GM23248 (cell line): ENCODE results near the gene LENG8. TPM values are rescaled to one million over a fixed set of nuclear protein-coding genes. Genes with fewer than 3 reads are reported as not detected.
A peak's percentile ranks its signal among the peaks of the same experiment; 100 is the strongest.
"Not testable (repeated sequence)": the region's sequence is repeated elsewhere in the genome, so short reads cannot be mapped to it uniquely, and the experiment has no call there.

ENCODE experiments used
- DNase-seq: peaks from one replicate; pipeline ENCODE4 v3.0.0-alpha.2; 2015
- H2AFZ ChIP-seq: fragments of 200-600 bp; sonication (generic); 2 replicates; pipeline ENCODE4 v1.6.1; 2016; ENCODE audit warnings: antibody characterized with exemption
- H3F3A ChIP-seq: fragments of 200-600 bp; sonication (generic); 2 replicates; pipeline ENCODE4 v1.6.1; 2016; ENCODE audit warnings: mild to moderate bottlenecking, antibody characterized with exemption, mixed run types; ENCODE audit not compliant: insufficient read depth
- H3K27ac ChIP-seq: fragments of 200-600 bp; sonication (generic); 2 replicates; pipeline ENCODE4 v1.5.1; 2016; ENCODE audit warnings: mild to moderate bottlenecking
- H3K27me3 ChIP-seq: fragments of 200-600 bp; sonication (generic); replicated peaks from 2 replicates; pipeline ENCODE4 v1.6.1; 2016; ENCODE audit warnings: mild to moderate bottlenecking; ENCODE audit not compliant: insufficient read depth
- H3K36me3 ChIP-seq: fragments of 200-600 bp; sonication (generic); 2 replicates; pipeline ENCODE4 v1.6.1; 2016; ENCODE audit warnings: low read depth, mild to moderate bottlenecking
- H3K4me1 ChIP-seq: fragments of 200-600 bp; sonication (generic); 2 replicates; pipeline ENCODE4 v1.6.1; 2016; ENCODE audit warnings: mild to moderate bottlenecking; ENCODE audit not compliant: insufficient read depth
- H3K4me2 ChIP-seq: fragments of 200-600 bp; sonication (generic); one replicate; pipeline ENCODE4 v1.6.1; 2016; ENCODE audit warnings: mild to moderate bottlenecking; ENCODE audit not compliant: unreplicated experiment
- H3K4me3 ChIP-seq: fragments of 200-600 bp; sonication (generic); 2 replicates; pipeline ENCODE4 v1.5.1; 2016; ENCODE audit warnings: mild to moderate bottlenecking
- H3K79me2 ChIP-seq: fragments of 200-600 bp; sonication (generic); 2 replicates; pipeline ENCODE4 v1.6.1; 2016; ENCODE audit warnings: mild to moderate bottlenecking; ENCODE audit not compliant: insufficient read depth
- H3K9ac ChIP-seq: fragments of 200-600 bp; sonication (generic); 2 replicates; pipeline ENCODE4 v1.6.1; 2016; ENCODE audit warnings: mild to moderate bottlenecking
- H3K9me2 ChIP-seq: fragments of 200-600 bp; sonication (generic); 2 replicates; pipeline ENCODE4 v1.6.1; 2016; ENCODE audit warnings: mixed run types, mild to moderate bottlenecking, moderate library complexity; ENCODE audit not compliant: insufficient read depth
- H3K9me3 ChIP-seq: fragments of 200-600 bp; sonication (generic); one replicate; pipeline ENCODE4 v1.6.1; 2017; ENCODE audit warnings: low read depth
- H4K20me1 ChIP-seq: fragments of 200-600 bp; sonication (generic); 2 replicates; pipeline ENCODE4 v1.6.0; 2016; ENCODE audit not compliant: insufficient read depth
- EZH2 ChIP-seq: fragments of 200-600 bp; sonication (generic); IDR thresholded peaks from 2 replicates; pipeline ENCODE4 v1.6.1; 2018; ENCODE audit warnings: antibody characterized with exemption, mild to moderate bottlenecking; ENCODE audit not compliant: insufficient read depth, poor library complexity, severe bottlenecking
- EZH2phosphoT487 ChIP-seq: fragments of 200-600 bp; sonication (generic); IDR thresholded peaks from 2 replicates; pipeline ENCODE4 v1.6.1; 2018; ENCODE audit warnings: antibody characterized with exemption, moderate library complexity, mild to moderate bottlenecking, low read depth; ENCODE audit not compliant: insufficient read depth
- WGBS, 2 experiments: methylation state at CpG; one replicate each; pipeline ENCODE4 v1.1.6; 2015 to 2017; ENCODE audit warnings: low lambda C conversion rate in 2 of 2, low coverage in 1 of 2; ENCODE audit errors: missing lambda C conversion rate in 2 of 2; 5-methylcytosine and 5-hydroxymethylcytosine counted together
- in situ Hi-C: fragments of 300-500 bp; cut with MboI; formaldehyde crosslinking; loops from 2 replicates; pipeline ENCODE4 v1.15.0; 2020
- polyA plus RNA-seq: library from polyadenylated mRNA; unstranded; fragments of >200 nt; fragmentation: Nextera tagmentation; extraction: Ambion mirVana; gene quantifications from 2 replicates; pipeline ENCODE4 v1.2.1, GENCODE V29; 2016
- total RNA-seq: library from RNA; depleted of rRNA; stranded (reverse); fragments of >200 nt; shearing (Covaris generic); gene quantifications from 2 replicates; pipeline ENCODE4 v1.2.3, GENCODE V29; 2014

The LENG8 gene
- total and polyA plus RNA-seq, 2 experiments from 2014 or later, result 29.2 to 45.5 TPM

DNA sequence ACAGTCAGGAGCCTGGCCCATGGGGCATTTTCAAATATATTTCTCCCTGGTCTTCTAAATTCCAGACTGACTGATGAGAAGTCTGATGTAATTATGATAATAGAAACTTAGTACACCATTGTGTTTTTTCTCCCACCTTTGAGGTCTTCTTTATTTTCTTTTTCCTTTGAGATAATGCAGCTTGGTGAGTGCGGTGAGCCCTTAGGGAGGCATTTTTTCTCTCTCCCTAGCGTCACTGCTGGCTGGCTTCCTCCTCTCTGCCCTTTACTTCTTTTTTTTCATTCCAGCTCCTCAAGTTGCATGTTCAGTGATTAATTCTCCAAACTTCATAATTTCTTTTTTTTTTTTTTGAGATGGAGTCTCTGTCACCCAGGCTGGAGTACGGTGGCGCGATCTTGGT lies 36.9 kb downstream of the LENG8 start:
- 62 to 70% methylated on average over 5 of the region's 5 CpGs for WGBS, 2 experiments
- Histone ChIP-seq H3K79me2 (no peaks in the 10 kb centered on the region), H3K4me2 (no peak overlapping the region), H4K20me1 (no peaks in the 10 kb centered on the region), H3K9me2 (no peaks in the 10 kb centered on the region), H3K27me3 (no peaks in the 10 kb centered on the region), H3K36me3 (no peaks in the 10 kb centered on the region), H3K27ac (no peak overlapping the region), H3K9me3 (no peaks in the 10 kb centered on the region), H3K9ac (no peak overlapping the region), H3K4me1 (no peaks in the 10 kb centered on the region), H3F3A (no peaks in the 10 kb centered on the region), H2AFZ (no peak overlapping the region), H3K4me3 (no peak overlapping the region)
- in situ Hi-C loops, result no loop called here
- TF ChIP-seq EZH2phosphoT487 (no peak), EZH2 (no peak)
- peak; percentile 12 for DNase-seq

DNA sequence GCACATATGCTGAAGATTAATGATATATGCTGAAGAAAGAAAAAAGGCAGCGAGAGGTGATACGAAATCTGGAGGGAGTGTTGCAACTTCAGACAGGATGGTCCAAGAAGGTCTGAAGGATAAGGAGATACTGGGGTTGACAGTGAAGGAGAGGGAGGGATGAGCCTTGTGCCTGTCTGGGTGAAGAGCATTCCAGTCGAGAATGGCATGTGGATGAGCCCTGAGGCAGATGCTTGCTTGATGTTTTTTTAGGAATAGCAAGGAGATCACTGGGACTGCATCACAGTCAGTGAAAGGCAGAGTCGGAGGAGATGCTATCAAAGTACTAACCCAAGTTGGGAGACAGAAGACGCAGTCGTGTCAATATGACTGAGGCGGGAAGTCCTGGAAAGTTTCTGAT lies 40.3 kb downstream of the LENG8 start:
- DNase-seq, result no peak
- Histone ChIP-seq H3K9me3 (no peaks in the 10 kb centered on the region), H3K27ac (no peak overlapping the region), H3K4me3 (no peak overlapping the region), H3K9ac (no peak overlapping the region), H3K9me2 (no peaks in the 10 kb centered on the region), H3K27me3 (no peaks in the 10 kb centered on the region), H3K36me3 (no peaks in the 10 kb centered on the region), H3K79me2 (no peaks in the 10 kb centered on the region), H4K20me1 (no peaks in the 10 kb centered on the region), H3K4me2 (no peak overlapping the region), H3F3A (no peaks in the 10 kb centered on the region), H3K4me1 (no peaks in the 10 kb centered on the region), H2AFZ (no peak overlapping the region)
- in situ Hi-C loops, result no loop called here
- TF ChIP-seq EZH2phosphoT487 (no peak), EZH2 (no peak)
- 39 to 44% methylated on average over 7 of the region's 7 CpGs for WGBS, 2 experiments

DNA sequence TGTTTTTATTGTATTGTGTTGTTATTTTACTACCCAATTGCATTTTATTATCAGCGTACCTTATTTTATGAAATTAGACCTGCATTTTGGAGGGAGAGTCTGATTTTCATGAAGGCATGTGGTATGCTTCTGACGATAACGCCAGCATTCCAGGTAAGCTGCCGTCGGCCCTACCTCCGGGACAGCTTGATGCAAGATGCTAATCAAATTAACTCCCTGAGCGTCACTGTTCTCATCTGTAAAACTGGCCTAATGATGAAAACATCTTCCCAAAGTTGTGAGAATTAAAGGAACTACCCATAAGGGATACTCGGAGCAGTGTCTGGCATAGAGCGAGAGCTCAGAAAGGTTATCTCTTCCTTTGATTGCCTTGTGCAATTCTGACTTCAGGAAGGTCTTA lies 40.8 kb downstream of the LENG8 start:
- WGBS, 2 experiments, result 30 to 34% methylated on average over 9 of the region's 9 CpGs
- Histone ChIP-seq H3F3A (no peaks in the 10 kb centered on the region), H2AFZ (no peak overlapping the region), H3K9me2 (no peaks in the 10 kb centered on the region), H4K20me1 (no peaks in the 10 kb centered on the region), H3K4me2 (no peak overlapping the region), H3K27me3 (no peaks in the 10 kb centered on the region), H3K9me3 (no peaks in the 10 kb centered on the region), H3K79me2 (no peaks in the 10 kb centered on the region), H3K27ac (no peak overlapping the region), H3K4me1 (no peaks in the 10 kb centered on the region), H3K9ac (no peak overlapping the region), H3K36me3 (no peaks in the 10 kb centered on the region), H3K4me3 (no peak overlapping the region)
- TF ChIP-seq EZH2, result no peak
- no peak for TF ChIP-seq EZH2phosphoT487
- in situ Hi-C loops, result no loop called here
- DNase-seq, result no peak

DNA sequence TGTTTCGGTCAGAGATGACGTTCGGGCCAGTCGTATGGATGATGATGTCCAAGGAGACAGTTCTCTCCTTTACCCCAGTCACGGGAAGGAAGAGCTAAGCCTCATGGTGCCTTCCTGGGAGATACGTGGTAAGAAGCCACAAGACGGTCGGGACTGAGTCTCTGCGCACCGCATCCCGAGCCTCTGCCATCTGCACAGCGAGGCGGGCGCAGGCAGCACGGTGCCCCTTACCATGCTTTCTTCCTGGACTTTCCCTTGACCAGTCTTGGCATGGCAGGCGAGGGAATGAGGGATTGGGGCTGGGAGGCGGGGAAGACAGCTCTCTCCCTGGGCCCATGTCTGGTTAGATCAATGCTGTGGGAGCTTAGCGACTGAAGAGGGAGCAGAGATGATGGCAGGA lies 43.6 kb downstream of the LENG8 start:
- 58 to 60% methylated on average over 18 of the region's 18 CpGs for WGBS, 2 experiments
- H3K4me2 ChIP-seq, result no peak overlapping the region
- no peak for DNase-seq
- H3K9ac ChIP-seq, result no peak overlapping the region
- TF ChIP-seq EZH2, result no peak
- no peak for TF ChIP-seq EZH2phosphoT487
- in situ Hi-C loops, result no loop called here
- no peaks in the 10 kb centered on the region for H3K36me3 ChIP-seq
- H3K4me1 ChIP-seq, result no peaks in the 10 kb centered on the region
- no peaks in the 10 kb centered on the region for H3K27me3 ChIP-seq
- no peaks in the 10 kb centered on the region for H3K79me2 ChIP-seq
- no peak overlapping the region for H2AFZ ChIP-seq
- H4K20me1 ChIP-seq, result no peaks in the 10 kb centered on the region
- no peaks in the 10 kb centered on the region for H3K9me3 ChIP-seq
- H3K4me3 ChIP-seq, result no peak overlapping the region
- H3K27ac ChIP-seq, result no peak overlapping the region
- no peaks in the 10 kb centered on the region for H3K9me2 ChIP-seq
- no peaks in the 10 kb centered on the region for H3F3A ChIP-seq

DNA sequence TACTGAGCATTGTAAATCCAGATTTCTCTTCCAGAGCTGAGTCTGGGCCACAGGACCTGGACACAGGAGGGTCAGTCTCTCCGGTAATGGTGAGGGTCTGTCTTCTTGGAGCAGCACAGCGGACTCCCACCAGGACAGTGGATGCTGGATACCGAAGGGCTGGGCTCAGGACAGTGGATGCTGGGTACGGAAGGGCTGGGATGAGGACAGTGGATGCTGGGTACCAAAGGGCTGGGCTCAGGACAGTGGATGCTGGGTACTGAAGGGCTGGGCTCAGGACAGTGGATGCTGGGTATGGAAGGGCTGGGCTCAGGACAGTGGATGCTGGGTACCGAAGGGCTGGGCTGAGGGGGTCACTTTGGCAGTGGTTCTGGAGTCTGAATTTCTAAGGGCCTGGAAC lies 44.1 kb downstream of the LENG8 start:
- H3K9me3 ChIP-seq, DNase-seq, H3K4me2 ChIP-seq, H3K79me2 ChIP-seq, H3K9me2 ChIP-seq, H3K4me3 ChIP-seq, in situ Hi-C loops, H3K36me3 ChIP-seq, H3K9ac ChIP-seq, H4K20me1 ChIP-seq, H3F3A ChIP-seq, H3K27me3 ChIP-seq, H3K27ac ChIP-seq, H2AFZ ChIP-seq, H3K4me1 ChIP-seq: not testable (repeated sequence)
- WGBS, 2 experiments, result 34 to 35% methylated on average over 5 of the region's 5 CpGs
